Stimulated activated memory B cell treated with anti-CD40 and anti-IgM and Interleukin-4, amounts not matched to agents 10 μg/mL and 1 μg/mL and 100 μg/mL, for 72 hours (primary cell): ENCODE measurements around the gene CSRNP3.

Experiments used
- ATAC-seq: fragments of 150-1000 bp; cut with Tn5 transposase; 2 replicates; pipeline ENCODE4 v1.10.0; 2021
- H3K27ac Mint-ChIP-seq: one replicate; pipeline ENCODE4 v1.8.0; 2022; ENCODE audit warnings: mild to moderate bottlenecking, mixed read lengths
- H3K27me3 Mint-ChIP-seq: one replicate; pipeline ENCODE4 v1.8.0; 2022; ENCODE audit warnings: mixed read lengths
- H3K36me3 Mint-ChIP-seq: one replicate; pipeline ENCODE4 v1.8.0; 2022; ENCODE audit warnings: mixed read lengths
- H3K4me1 Mint-ChIP-seq: one replicate; pipeline ENCODE4 v1.8.0; 2022; ENCODE audit warnings: mixed read lengths
- H3K4me3 Mint-ChIP-seq: one replicate; pipeline ENCODE4 v1.8.0; 2022; ENCODE audit warnings: mild to moderate bottlenecking, moderate library complexity, mixed read lengths
- H3K9me3 Mint-ChIP-seq: one replicate; pipeline ENCODE4 v1.8.0; 2022; ENCODE audit warnings: mixed read lengths

Gene CSRNP3

DNA sequence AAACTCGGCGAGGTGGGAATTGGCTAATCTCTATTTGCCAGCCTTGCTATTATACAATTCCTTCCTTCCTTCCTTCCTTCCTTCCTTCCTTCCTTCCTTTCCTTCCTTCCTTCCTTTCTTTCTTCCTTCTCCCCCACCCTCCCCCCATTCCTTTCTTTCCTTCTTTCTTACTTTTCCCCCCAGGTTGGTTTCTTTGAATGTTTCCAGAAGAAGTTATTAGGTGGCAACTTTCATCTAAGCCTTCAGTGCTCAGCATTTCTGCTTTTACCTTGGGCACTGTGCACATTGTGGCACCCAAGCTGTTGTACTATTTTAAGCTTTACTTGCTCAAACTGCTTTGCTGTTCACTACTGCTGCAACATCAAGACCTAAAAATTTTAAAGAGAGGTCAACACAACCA lies 17.2 kb upstream of the CSRNP3 start:
- Mint-ChIP-seq H3K36me3 (no peaks in the 10 kb centered on the region), H3K4me3 (no peak overlapping the region), H3K4me1 (no peaks in the 10 kb centered on the region), H3K27ac (no peak overlapping the region), H3K9me3 (peaks cover 4% of the 10 kb centered on the region), H3K27me3 (peaks cover 19% of the 10 kb centered on the region)
- ATAC-seq: no peak

DNA sequence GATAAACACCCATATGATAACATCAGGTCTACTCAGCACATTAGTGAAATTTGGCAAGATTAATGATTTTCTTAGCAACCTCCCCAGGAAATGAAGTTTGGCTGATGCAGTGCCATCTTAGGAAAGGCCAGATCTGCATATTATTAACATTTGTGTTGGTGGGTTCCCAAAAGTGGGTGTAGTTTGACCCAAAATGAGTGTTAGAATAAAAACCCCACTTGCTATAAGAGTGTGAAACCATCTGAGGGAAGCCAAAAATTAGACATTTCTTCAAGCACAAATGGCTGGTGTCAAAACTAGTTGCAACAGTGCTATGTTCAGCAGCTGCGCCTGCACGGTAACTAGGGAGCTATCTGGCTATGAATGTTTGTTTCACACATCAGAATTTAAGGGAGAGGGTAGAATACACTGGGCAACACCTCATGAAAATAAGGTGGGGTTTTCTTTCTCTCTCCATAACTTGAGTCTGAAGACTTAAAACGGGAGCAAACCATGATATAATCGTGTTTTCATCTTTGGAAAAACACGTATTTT lies 15.9 kb upstream of the CSRNP3 start:
- Mint-ChIP-seq H3K4me3 (no peak overlapping the region), H3K9me3 (peaks cover 4% of the 10 kb centered on the region), H3K27me3 (peaks cover 19% of the 10 kb centered on the region), H3K36me3 (no peaks in the 10 kb centered on the region), H3K4me1 (no peaks in the 10 kb centered on the region), H3K27ac (no peak overlapping the region)
- no peak for ATAC-seq

GRCh38 chr2:165454905-165455304 lies 14.6 kb upstream of the CSRNP3 start:
- ATAC-seq: no peak
- Mint-ChIP-seq H3K27ac (no peak overlapping the region), H3K36me3 (no peaks in the 10 kb centered on the region), H3K4me1 (no peaks in the 10 kb centered on the region), H3K9me3 (peaks cover 4% of the 10 kb centered on the region), H3K27me3 (peaks cover 19% of the 10 kb centered on the region), H3K4me3 (no peak overlapping the region)

- ATAC-seq: no peak
- H3K9me3 Mint-ChIP-seq: peaks cover 4% of the 10 kb centered on the region
- no peak overlapping the region for H3K4me3 Mint-ChIP-seq
- H3K36me3 Mint-ChIP-seq: no peaks in the 10 kb centered on the region
- no peak overlapping the region for H3K27ac Mint-ChIP-seq
- H3K27me3 Mint-ChIP-seq: peaks cover 18% of the 10 kb centered on the region
- no peaks in the 10 kb centered on the region for H3K4me1 Mint-ChIP-seq
Observed at GRCh38 chr2:165456027-165456426, 13.5 kb upstream of the CSRNP3 start.

- ATAC-seq: no peak
- H3K4me3 Mint-ChIP-seq: no peak overlapping the region
- no peaks in the 10 kb centered on the region for H3K4me1 Mint-ChIP-seq
- H3K27ac Mint-ChIP-seq: no peak overlapping the region
- no peaks in the 10 kb centered on the region for H3K27me3 Mint-ChIP-seq
- H3K36me3 Mint-ChIP-seq: no peaks in the 10 kb centered on the region
- H3K9me3 Mint-ChIP-seq: no peaks in the 10 kb centered on the region
Observed at GRCh38 chr2:165462443-165462842, 7.1 kb upstream of the CSRNP3 start.

DNA sequence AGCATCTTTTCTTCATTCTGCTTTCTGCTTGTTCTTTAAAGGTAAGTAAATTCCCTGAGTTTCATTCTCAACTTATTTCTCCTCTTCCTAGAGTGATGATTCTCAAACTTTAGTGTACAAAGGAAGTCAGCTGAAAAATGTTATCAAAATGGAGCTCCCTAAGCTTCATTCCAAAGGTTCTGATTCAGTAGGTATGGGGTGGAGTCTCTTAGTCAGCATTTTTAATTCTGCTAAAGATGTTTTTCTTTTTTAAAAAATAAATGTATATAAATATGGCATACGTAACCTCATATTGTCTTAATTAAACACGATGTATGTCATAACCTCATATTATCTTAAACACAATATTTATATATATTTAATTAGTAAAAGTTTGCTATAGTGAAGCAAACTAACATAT lies 3.1 kb upstream of the CSRNP3 start:
- no peak overlapping the region for H3K4me3 Mint-ChIP-seq
- H3K36me3 Mint-ChIP-seq: no peaks in the 10 kb centered on the region
- ATAC-seq: no peak
- no peak overlapping the region for H3K27ac Mint-ChIP-seq
- H3K9me3 Mint-ChIP-seq: no peaks in the 10 kb centered on the region
- no peaks in the 10 kb centered on the region for H3K27me3 Mint-ChIP-seq
- no peaks in the 10 kb centered on the region for H3K4me1 Mint-ChIP-seq

DNA sequence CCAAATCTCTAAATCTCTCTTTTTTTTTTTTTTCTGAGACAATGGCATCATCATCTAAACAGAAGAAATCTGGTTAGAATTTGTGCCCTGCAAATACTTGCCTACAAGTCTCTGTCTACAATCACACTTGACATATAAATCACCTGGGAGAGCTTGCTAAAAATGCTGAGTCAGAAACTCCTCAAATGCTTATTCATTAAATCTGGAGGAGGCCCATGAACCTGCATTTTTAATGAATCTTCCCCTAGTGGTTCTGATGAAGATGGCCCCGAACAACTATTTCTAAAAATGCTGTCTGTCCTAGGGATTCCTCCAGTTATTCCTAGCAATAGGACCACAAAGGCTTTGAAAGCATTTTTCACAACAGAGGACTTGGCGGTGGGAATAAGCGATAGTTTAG lies 1.6 kb upstream of the CSRNP3 start:
- Mint-ChIP-seq H3K27me3 (no peaks in the 10 kb centered on the region), H3K4me3 (no peak overlapping the region), H3K4me1 (no peaks in the 10 kb centered on the region), H3K27ac (no peak overlapping the region), H3K36me3 (no peaks in the 10 kb centered on the region), H3K9me3 (no peaks in the 10 kb centered on the region)
- no peak for ATAC-seq

- H3K27me3 Mint-ChIP-seq: no peaks in the 10 kb centered on the region
- no peak overlapping the region for H3K4me3 Mint-ChIP-seq
- H3K36me3 Mint-ChIP-seq: no peaks in the 10 kb centered on the region
- no peak overlapping the region for H3K27ac Mint-ChIP-seq
- ATAC-seq: no peak
- no peaks in the 10 kb centered on the region for H3K9me3 Mint-ChIP-seq
- H3K4me1 Mint-ChIP-seq: no peaks in the 10 kb centered on the region
Observed at GRCh38 chr2:165470361-165470760, 863 bp downstream of the CSRNP3 start.

GRCh38 chr2:165471349-165471950 lies 2.0 kb downstream of the CSRNP3 start:
- H3K36me3 Mint-ChIP-seq: no peaks in the 10 kb centered on the region
- no peak overlapping the region for H3K27ac Mint-ChIP-seq
- no peaks in the 10 kb centered on the region for H3K9me3 Mint-ChIP-seq
- no peaks in the 10 kb centered on the region for H3K4me1 Mint-ChIP-seq
- ATAC-seq: no peak
- H3K4me3 Mint-ChIP-seq: no peak overlapping the region
- H3K27me3 Mint-ChIP-seq: no peaks in the 10 kb centered on the region

- no peak for ATAC-seq
- Mint-ChIP-seq H3K9me3 (no peaks in the 10 kb centered on the region), H3K4me1 (no peaks in the 10 kb centered on the region), H3K4me3 (no peak overlapping the region), H3K27me3 (peaks cover 6% of the 10 kb centered on the region), H3K36me3 (no peaks in the 10 kb centered on the region), H3K27ac (no peak overlapping the region)
Observed at GRCh38 chr2:165472922-165473321, 3.4 kb downstream of the CSRNP3 start.

- no peak for ATAC-seq
- no peaks in the 10 kb centered on the region for H3K9me3 Mint-ChIP-seq
- no peaks in the 10 kb centered on the region for H3K36me3 Mint-ChIP-seq
- peaks cover 14% of the 10 kb centered on the region for H3K27me3 Mint-ChIP-seq
- H3K27ac Mint-ChIP-seq: no peak overlapping the region
- H3K4me3 Mint-ChIP-seq: no peak overlapping the region
- H3K4me1 Mint-ChIP-seq: no peaks in the 10 kb centered on the region
Observed at GRCh38 chr2:165474619-165475276, 5.2 kb downstream of the CSRNP3 start.

DNA sequence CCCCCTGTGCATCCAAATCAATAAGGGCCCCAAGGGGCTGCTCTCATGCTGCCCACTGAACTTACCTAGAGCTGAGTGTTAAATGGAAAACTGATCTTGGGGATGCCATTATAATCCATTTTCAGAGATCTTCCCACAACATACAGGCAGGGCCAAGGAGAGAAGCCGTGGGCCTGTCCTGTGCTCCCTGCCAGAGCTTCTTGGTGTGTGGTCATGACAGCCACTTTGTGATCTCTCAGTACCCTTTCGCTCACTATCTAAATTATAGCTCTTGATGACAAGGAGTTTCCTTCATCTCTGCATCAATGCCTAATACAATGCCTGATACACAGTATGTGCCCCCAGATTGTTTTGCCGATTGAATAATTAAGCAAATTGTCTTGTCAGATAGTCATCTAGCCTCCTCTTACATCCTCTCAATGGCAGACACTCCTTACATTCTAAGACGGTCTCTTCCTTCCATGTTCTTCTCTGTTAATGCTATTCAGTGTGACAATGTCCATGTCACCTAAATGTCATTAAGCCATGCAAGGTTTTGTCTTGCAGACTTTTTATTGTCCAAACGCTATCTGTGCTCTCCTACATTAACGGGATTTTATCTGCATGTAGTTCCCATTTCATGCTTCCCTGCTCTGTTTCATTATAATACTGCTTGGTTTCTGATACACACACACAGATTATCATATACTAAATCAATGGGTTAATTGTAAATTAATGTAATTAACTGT lies 5.9 kb downstream of the CSRNP3 start:
- no peaks in the 10 kb centered on the region for H3K9me3 Mint-ChIP-seq
- H3K4me3 Mint-ChIP-seq: no peak overlapping the region
- H3K4me1 Mint-ChIP-seq: no peaks in the 10 kb centered on the region
- H3K36me3 Mint-ChIP-seq: no peaks in the 10 kb centered on the region
- peaks cover 14% of the 10 kb centered on the region for H3K27me3 Mint-ChIP-seq
- H3K27ac Mint-ChIP-seq: no peak overlapping the region
- ATAC-seq: no peak

DNA sequence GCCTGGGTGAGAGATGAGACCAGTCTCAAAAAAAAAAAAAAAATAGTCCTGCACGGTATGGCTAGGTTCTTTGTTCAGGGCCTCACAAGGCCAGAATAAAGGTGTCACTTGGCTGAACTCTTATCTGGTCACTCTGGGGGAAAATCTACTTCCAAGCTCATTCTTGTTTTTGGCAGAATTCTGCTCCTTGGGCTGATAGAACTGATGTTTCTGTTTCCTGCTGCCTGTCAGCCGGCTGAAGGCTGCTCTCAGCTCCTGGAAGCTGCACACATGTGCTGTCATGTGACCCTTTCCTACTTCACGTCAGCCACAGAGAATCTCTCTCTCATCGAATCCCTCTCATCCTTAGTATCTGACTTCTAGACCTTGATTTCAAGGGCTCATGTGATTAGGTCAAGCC lies 10.4 kb downstream of the CSRNP3 start:
- Mint-ChIP-seq H3K27ac (no peak overlapping the region), H3K27me3 (peaks cover 21% of the 10 kb centered on the region), H3K4me3 (no peak overlapping the region), H3K9me3 (no peaks in the 10 kb centered on the region), H3K4me1 (no peaks in the 10 kb centered on the region), H3K36me3 (no peaks in the 10 kb centered on the region)
- ATAC-seq: no peak

GRCh38 chr2:165494573-165494972 lies 25.1 kb downstream of the CSRNP3 start:
- H3K27me3 Mint-ChIP-seq: no peaks in the 10 kb centered on the region
- H3K4me1 Mint-ChIP-seq: no peaks in the 10 kb centered on the region
- H3K27ac Mint-ChIP-seq: no peak overlapping the region
- no peaks in the 10 kb centered on the region for H3K36me3 Mint-ChIP-seq
- ATAC-seq: no peak
- H3K4me3 Mint-ChIP-seq: no peak overlapping the region
- no peaks in the 10 kb centered on the region for H3K9me3 Mint-ChIP-seq

DNA sequence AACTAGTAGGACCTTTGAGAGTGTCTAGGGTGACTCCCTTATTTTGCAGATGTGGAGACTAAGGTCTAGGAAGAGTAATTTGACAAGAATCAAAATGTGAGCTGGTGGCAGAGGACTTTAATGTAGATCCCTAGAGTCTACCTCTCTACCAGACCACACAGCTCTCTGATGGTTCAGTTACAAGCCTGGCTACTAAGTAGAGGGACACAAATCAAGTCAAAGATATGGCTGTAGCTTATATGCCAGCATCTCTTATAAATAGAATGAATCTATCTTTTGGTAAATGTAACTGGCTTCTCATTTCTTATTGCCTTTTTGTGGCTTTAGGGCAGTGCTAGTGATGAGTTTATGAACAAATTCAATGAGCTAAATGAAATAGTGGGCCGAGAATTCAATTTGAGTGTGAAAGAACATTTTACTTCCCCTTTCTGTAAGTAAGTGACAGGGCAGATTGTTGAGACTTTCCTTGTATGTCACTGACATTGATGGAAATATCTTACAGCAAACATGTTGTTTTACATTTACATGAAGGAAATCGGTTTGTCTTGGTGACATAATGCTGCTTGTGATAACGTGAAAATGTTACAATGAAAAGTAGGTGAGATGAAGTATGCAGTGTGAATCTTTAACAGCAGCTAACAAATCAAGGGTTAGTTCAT lies 28.3 kb downstream of the CSRNP3 start:
- Mint-ChIP-seq H3K4me3 (no peak overlapping the region), H3K4me1 (no peaks in the 10 kb centered on the region), H3K9me3 (no peaks in the 10 kb centered on the region), H3K36me3 (no peaks in the 10 kb centered on the region), H3K27me3 (no peaks in the 10 kb centered on the region), H3K27ac (no peak overlapping the region)
- no peak for ATAC-seq
